A549 (cell line): ENCODE data around the gene TRAK1.

Experiments
- CTCF ChIP-seq: fragments of >200 bp; sonication (Bioruptor Twin); formaldehyde crosslinking; IDR thresholded peaks from 3 replicates; pipeline ENCODE4 v1.5.1; 2016
- JUN ChIP-seq, 2 experiments: fragments of >200 bp; sonication (Bioruptor Twin); formaldehyde crosslinking; IDR thresholded peaks; 2 replicates in 1 of 2; 3 replicates in 1 of 2; pipeline ENCODE4 v1.6.1; 2016 to 2017
- MAFK ChIP-seq: fragments of 450-650 bp; IDR thresholded peaks from 2 replicates; pipeline ENCODE4 v1.6.1; 2014; ENCODE audit not compliant: partially characterized antibody
- NFE2L2 ChIP-seq: fragments of 150-350 bp; conservative IDR thresholded peaks from 2 replicates; pipeline ENCODE4 v1.6.1; 2014; ENCODE audit warnings: low read length
- POLR2AphosphoS2 ChIP-seq: conservative IDR thresholded peaks from 2 replicates; pipeline ENCODE4 v1.6.1; 2012; ENCODE audit warnings: low read length, improper control_type of control experiment, inconsistent platforms
- USF2 ChIP-seq: fragments of 450-650 bp; IDR thresholded peaks from 2 replicates; pipeline ENCODE4 v1.6.1; 2014; ENCODE audit warnings: antibody characterized with exemption

DNA sequence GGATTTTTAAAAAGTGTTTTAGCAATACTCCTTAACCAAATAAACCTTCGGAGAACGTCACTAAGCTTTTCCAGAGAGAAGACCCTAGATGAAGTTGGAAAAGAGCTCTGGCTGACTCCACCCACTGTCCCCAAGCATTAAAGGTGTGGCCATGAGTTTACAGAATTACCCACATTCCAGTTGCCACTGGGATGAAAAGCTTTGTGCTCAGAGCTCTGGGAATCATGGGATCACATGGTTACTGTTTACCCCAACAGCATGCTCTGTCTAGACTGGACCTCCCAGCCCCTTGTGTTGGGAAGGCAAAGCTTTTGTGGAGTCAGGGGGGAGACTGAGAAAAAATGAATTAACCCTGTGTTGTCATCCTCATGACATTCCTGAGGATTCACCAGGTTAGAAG is 119.6 kb downstream of the TRAK1 start:
- TF ChIP-seq NFE2L2 (no peak), JUN (IDR thresholded peaks at IDR 0.05) (no peak), USF2 (no peak), POLR2AphosphoS2 (no peak), CTCF (no peak), MAFK (no peak)
